HG03108 (cell line): ENCODE measurements around the gene VAMP3.

Experiments used
- ATAC-seq: cut with Tn5 transposase; IDR thresholded peaks from one replicate; pipeline ENCODE4 v1.9.1; 2021; ENCODE audit warnings: moderate library complexity; ENCODE audit not compliant: unreplicated experiment

Gene VAMP3

GRCh38 chr1:7810395-7810794, 39.3 kb downstream of the VAMP3 start:
- no peak for ATAC-seq

GRCh38 chr1:7811476-7811875, 40.4 kb downstream of the VAMP3 start:
- no peak for ATAC-seq

- ATAC-seq, result no peak
These were observed 42.7 kb downstream of the VAMP3 start for GRCh38 chr1:7813677-7814373.

- ATAC-seq, result no peak
These were observed 50.2 kb downstream of the VAMP3 start for GRCh38 chr1:7821282-7821681.

GRCh38 chr1:7824701-7825100, 53.6 kb downstream of the VAMP3 start:
- ATAC-seq, result no peak

GRCh38 chr1:7826363-7826762, 55.3 kb downstream of the VAMP3 start:
- ATAC-seq, result no peak

GRCh38 chr1:7827126-7827955, 56.2 kb downstream of the VAMP3 start:
- no peak for ATAC-seq
